ENCODE measurements around the gene ABHD8. TPM values are rescaled to one million over a fixed set of nuclear protein-coding genes. Genes with fewer than 3 reads are reported as not detected.

ABHD8 gene
- total and polyA plus RNA-seq, 2 experiments from 2014 or later: 5.5 to 16.5 TPM

GRCh38 chr19:17306285-17306714 lies 3.1 kb upstream of the ABHD8 start:
- H3K4me3 Mint-ChIP-seq: peak overlapping the region; percentile 95
- H3K27me3 Mint-ChIP-seq (ENCODE audit: insufficient read depth, low read depth, poor library complexity): peaks cover 31% of the 10 kb centered on the region
- 0 out of 2 replicates have a peak overlapping the region, but pooled peaks have one; percentile 11 for H2AFZ ChIP-seq

More at GRCh38 chr19:17306285-17306714, 3.1 kb upstream of the ABHD8 start:
- no peaks in the 10 kb centered on the region for H3K36me3 ChIP-seq (ENCODE audit: insufficient read depth)
- no peaks in the 10 kb centered on the region for H3K27me3 ChIP-seq (ENCODE audit: insufficient read depth)
- ATAC-seq (peak; percentile 0), DNase-seq (ENCODE audit: low spot score) (peak; percentile 71)
- H3K4me3 ChIP-seq: peak overlapping the region; percentile 91
- Mint-ChIP-seq H3K36me3 (ENCODE audit: low read depth) (peaks cover 10% of the 10 kb centered on the region; the same call in 2 of the 3 replicates), H3K27ac (peak overlapping the region; percentile 97), H3K9me3 (no peaks in the 10 kb centered on the region; the same call in 1 of the 3 replicates), H3K4me1 (peaks cover 42% of the 10 kb centered on the region)
- peaks cover 46% of the 10 kb centered on the region for H3K4me1 ChIP-seq (ENCODE audit: insufficient read depth)
- H3K9me2 ChIP-seq (ENCODE audit: insufficient read depth): no peaks in the 10 kb centered on the region
- no peak for TF ChIP-seq EZH2phosphoT487 (IDR thresholded peaks at IDR 0.05; ENCODE audit: unreplicated experiment)
- TF ChIP-seq ZNF331 (CRISPR knock-in tag; IDR thresholded peaks at IDR 0.05; ENCODE audit: low read depth): no peak
- no peak for TF ChIP-seq REST (IDR thresholded peaks at IDR 0.05; ENCODE audit: unreplicated experiment)
- TF ChIP-seq EZH2 (IDR thresholded peaks at IDR 0.05; ENCODE audit: low read depth, unreplicated experiment): no peak
- TF ChIP-seq ETS1 (IDR thresholded peaks at IDR 0.05): no peak
- TF ChIP-seq STAT1 (IDR thresholded peaks at IDR 0.05; ENCODE audit: unreplicated experiment): no peak
- TF ChIP-seq ZNF114 (CRISPR knock-in tag; IDR thresholded peaks at IDR 0.05): no peak
- TF ChIP-seq CREB1 (CRISPR knock-in tag; IDR thresholded peaks at IDR 0.05; ENCODE audit: low read depth): no peak
- TF ChIP-seq JUNB (IDR thresholded peaks at IDR 0.05; ENCODE audit: unreplicated experiment): no peak
- no peak for TF ChIP-seq NANOG (IDR thresholded peaks at IDR 0.05; ENCODE audit: borderline replicate concordance)
- TF ChIP-seq POLR2AphosphoS5 (IDR thresholded peaks at IDR 0.05; ENCODE audit: low read depth): no peak
- no peak for TF ChIP-seq CTCF (conservative IDR thresholded peaks at IDR 0.05; ENCODE audit: low read depth in 2 of 2)
- no peak for TF ChIP-seq ZNF462 (CRISPR knock-in tag; IDR thresholded peaks at IDR 0.05)
- H3K79me2 ChIP-seq (replicated peaks; ENCODE audit: insufficient read depth): peaks cover 26% of the 10 kb centered on the region
- peak overlapping the region; percentile 79 for H3K4me2 ChIP-seq
- peaks cover 16% of the 10 kb centered on the region for H4K20me1 ChIP-seq (replicated peaks; ENCODE audit: insufficient read depth)
- peaks cover 45% of the 10 kb centered on the region for H3F3A ChIP-seq (replicated peaks; ENCODE audit: low read depth)
- peak overlapping the region; percentile 92 for H3K27ac ChIP-seq (ENCODE audit: low read depth)
